HT-29 (cell line): Measurements from ENCODE around the gene TNFRSF6B. TPM values are rescaled to one million over a fixed set of nuclear protein-coding genes. Genes with fewer than 3 reads are reported as not detected.

Experiments
- DNase-seq: peaks from one replicate; pipeline ENCODE4 v3.0.0-alpha.2; 2015; ENCODE audit warnings: low spot score
- total RNA-seq: library from RNA; depleted of rRNA; stranded (reverse); fragments of >200 nt; shearing (Covaris generic); gene quantifications from 2 replicates; pipeline ENCODE4 v1.2.3, GENCODE V29; 2014

TNFRSF6B gene
- total RNA-seq, 1 experiment from 2014 or later, result 4.1 TPM

GRCh38 chr20:63695424-63696305 is 787 bp upstream of the TNFRSF6B start:
- DNase-seq, result no peak

GRCh38 chr20:63696306-63696627 is 185 bp upstream of the TNFRSF6B start:
- peak; percentile 56 for DNase-seq

GRCh38 chr20:63697357-63697867 is 960 bp downstream of the TNFRSF6B start:
- DNase-seq, result no peak

- DNase-seq, result no peak
Observed at GRCh38 chr20:63697868-63698545, 1.6 kb downstream of the TNFRSF6B start.

- DNase-seq, result peak; percentile 62
Observed at GRCh38 chr20:63698739-63699465, 2.5 kb downstream of the TNFRSF6B start.

- no peak for DNase-seq
Observed at GRCh38 chr20:63699466-63700198, 3.2 kb downstream of the TNFRSF6B start.

GRCh38 chr20:63700199-63701050 is 4.0 kb downstream of the TNFRSF6B start:
- no peak for DNase-seq

GRCh38 chr20:63701051-63701328 is 4.5 kb downstream of the TNFRSF6B start:
- DNase-seq, result no peak

- DNase-seq, result no peak
Observed at GRCh38 chr20:63701329-63702035, 5.0 kb downstream of the TNFRSF6B start.

- DNase-seq, result no peak
Observed at GRCh38 chr20:63702036-63702665, 5.7 kb downstream of the TNFRSF6B start.

- no peak for DNase-seq
Observed at GRCh38 chr20:63702751-63703470, 6.5 kb downstream of the TNFRSF6B start.

- no peak for DNase-seq
Observed at GRCh38 chr20:63703471-63703975, 7.1 kb downstream of the TNFRSF6B start.

GRCh38 chr20:63703976-63704748 is 7.7 kb downstream of the TNFRSF6B start:
- no peak for DNase-seq

GRCh38 chr20:63704749-63705117 is 8.3 kb downstream of the TNFRSF6B start:
- DNase-seq, result no peak

GRCh38 chr20:63705232-63706026 is 9.0 kb downstream of the TNFRSF6B start:
- no peak for DNase-seq

- no peak for DNase-seq
Observed at GRCh38 chr20:63706027-63706695, 9.7 kb downstream of the TNFRSF6B start.
